Astrocyte of the cerebellum (primary cell): ENCODE data around the gene CLCN4.
A peak's percentile ranks its signal among the peaks of the same experiment; 100 is the strongest.

Source experiments
- DNase-seq: peaks from one replicate; pipeline ENCODE4 v3.0.0-alpha.2; 2011; ENCODE audit warnings: low read depth
- H3K4me3 ChIP-seq: 2 replicates; pipeline ENCODE4 v1.5.1; 2011; ENCODE audit warnings: mild to moderate bottlenecking, low read depth, low read length, moderate library complexity
- in situ Hi-C: cut with HindIII; loops from 2 replicates; pipeline ENCODE4 v1.10.0; 2017; ENCODE audit warnings: low sequenced_read_pairs
- TF ChIP-seq, protein P1 (sequence below): IDR thresholded peaks from 2 replicates; pipeline ENCODE4 v1.5.1; 2012; ENCODE audit warnings: low read length, low read depth, moderate library complexity, mild to moderate bottlenecking; ENCODE audit errors: missing control alignments

Gene CLCN4

DNA sequence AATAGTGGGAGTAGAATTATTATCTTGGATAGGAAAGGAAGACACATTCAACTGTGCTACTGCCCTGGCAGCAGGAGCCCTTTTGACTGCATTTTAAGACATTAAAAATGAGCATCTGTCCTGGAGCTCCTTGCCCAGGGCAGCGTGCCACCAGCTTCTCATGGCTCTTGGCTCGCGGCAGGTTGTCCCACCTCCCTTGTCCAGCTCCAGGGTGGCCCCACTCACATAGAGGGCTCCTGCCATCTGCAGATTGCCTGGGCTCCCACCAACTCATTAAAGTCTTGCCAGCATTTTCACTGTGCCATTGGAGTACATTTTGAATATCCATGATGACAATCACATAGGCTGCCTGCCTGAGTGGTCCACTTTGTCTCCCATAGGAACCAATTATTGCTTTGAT, 27.0 kb downstream of the CLCN4 start:
- in situ Hi-C loops: no loop called here

DNA sequence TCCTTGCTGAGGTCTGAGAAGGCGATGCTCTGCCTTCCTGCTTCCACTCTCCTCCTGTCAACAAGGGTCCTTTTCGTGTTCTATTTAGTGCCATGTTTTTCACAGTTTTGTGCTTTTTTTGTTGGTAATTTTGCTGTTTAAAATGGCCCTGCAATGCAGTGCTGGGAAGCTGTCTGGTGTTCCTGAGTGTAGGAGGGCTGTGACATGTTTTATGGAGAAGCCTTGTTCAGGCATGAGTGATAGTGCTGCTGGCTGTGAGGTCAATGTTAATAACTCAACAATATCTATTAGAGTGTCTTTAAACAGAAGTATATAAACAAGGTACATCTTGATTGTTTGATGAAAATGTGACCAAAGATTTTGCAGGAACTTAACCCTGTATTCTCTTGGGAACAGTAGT, 27.6 kb downstream of the CLCN4 start:
- no peak overlapping the region for H3K4me3 ChIP-seq
- in situ Hi-C loops: no loop called here
- no peak for DNase-seq
- TF ChIP-seq, protein P1, sequence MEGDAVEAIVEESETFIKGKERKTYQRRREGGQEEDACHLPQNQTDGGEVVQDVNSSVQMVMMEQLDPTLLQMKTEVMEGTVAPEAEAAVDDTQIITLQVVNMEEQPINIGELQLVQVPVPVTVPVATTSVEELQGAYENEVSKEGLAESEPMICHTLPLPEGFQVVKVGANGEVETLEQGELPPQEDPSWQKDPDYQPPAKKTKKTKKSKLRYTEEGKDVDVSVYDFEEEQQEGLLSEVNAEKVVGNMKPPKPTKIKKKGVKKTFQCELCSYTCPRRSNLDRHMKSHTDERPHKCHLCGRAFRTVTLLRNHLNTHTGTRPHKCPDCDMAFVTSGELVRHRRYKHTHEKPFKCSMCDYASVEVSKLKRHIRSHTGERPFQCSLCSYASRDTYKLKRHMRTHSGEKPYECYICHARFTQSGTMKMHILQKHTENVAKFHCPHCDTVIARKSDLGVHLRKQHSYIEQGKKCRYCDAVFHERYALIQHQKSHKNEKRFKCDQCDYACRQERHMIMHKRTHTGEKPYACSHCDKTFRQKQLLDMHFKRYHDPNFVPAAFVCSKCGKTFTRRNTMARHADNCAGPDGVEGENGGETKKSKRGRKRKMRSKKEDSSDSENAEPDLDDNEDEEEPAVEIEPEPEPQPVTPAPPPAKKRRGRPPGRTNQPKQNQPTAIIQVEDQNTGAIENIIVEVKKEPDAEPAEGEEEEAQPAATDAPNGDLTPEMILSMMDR: no peak

More for the DNA sequence above, 27.0 kb downstream of the CLCN4 start:
- H3K4me3 ChIP-seq: no peak overlapping the region
- TF ChIP-seq, protein P1: no peak
- no peak for DNase-seq

DNA sequence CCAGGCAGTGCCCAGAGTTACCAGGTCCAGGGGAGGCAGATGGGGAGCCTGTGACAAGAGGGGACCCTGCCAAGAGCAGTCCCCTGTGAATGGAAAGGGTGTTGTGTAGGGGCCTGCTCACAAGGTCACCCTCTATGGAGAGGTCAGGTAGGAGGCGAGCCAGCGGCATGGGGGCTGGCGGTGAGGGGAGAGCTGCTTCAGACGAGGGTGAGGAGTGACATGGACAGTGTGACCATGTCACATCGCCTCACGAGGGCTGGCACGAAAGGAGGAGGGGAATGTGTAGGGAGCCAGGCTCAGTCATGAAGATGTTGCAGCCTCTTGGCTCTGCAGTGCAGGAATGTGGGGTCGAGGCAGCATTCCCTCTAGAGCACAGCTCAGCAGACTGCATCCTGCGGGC, 29.6 kb downstream of the CLCN4 start:
- TF ChIP-seq, protein P1: no peak
- DNase-seq: no peak
- no peak overlapping the region for H3K4me3 ChIP-seq
- in situ Hi-C loops: no loop called here

DNA sequence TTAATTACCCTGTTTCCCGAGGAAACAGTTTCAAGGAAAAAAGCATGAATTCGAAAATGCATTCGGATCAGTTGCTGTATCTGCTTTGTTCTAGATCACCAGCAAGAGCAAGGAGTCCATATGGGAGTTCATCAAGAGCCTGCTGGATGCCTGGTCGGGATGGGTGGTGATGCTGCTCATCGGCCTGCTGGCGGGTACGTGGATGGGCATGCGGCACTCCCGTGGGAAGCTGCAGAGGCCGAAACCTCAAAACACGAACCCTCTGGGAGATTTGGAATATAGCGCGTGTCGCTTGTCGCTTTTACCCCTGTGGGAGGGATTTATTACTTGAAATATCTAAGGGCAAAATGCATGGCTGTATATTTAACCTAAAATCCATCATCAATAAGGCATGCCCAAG, 30.6 kb downstream of the CLCN4 start:
- H3K4me3 ChIP-seq: no peak overlapping the region
- in situ Hi-C loops: no loop called here
- no peak for DNase-seq
- TF ChIP-seq, protein P1: no peak

DNA sequence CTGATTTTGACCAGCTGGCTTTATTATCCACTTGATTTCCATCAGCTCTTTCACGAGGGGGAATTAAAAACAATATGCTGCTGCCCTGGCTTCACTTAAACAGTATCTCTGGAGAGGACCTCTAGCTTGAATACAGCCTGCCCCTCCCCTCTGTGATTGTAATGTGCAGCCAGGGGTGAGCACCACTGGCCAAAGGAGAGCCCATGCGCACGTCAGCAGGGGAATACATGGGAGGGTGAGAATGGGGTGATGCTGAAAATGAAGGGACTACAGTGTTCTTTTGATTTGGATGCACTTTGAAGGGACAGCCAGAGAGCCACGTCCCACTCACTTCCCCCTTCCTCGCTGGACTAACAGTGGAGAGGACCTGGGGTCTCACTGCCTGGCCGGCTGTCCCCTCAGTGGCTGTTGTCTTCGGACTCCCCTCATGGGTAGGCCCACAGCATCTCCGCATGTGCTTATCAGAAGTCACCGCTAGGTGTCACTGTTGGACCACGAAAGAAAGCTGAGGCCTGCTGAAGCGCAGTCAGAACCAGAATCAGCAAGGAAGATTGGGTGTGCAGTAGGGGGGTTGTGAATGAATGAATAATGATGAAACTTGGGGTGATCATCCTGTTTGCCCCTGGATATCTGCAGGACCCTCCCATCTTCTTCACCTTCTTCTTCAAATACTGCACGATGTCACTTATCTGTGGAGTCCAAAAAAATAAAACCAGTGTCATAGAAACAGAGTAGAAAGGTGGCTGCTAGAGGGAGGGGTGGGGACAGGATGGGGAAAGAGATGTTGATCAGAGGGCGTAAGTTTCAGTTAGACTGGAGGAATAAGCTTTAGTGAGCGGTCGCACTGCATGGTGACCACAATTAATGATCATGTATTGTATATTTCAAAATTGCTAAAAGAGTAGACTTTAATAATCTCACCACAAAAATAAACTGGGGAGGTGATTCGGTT, 32.8 kb downstream of the CLCN4 start:
- TF ChIP-seq, protein P1: peak; percentile 75
- in situ Hi-C loops: loop anchor here (10.0 kb wide), 1 partner anchor 945 kb away; no protein-coding TSS in a partner anchor
- DNase-seq: peak; percentile 31

GRCh38 chrX:10190367-10190766, 33.6 kb downstream of the CLCN4 start:
- TF ChIP-seq, protein P1: peak; percentile 56
- in situ Hi-C loops: loop anchor here (10.0 kb wide), 1 partner anchor 944 kb away; no protein-coding TSS in a partner anchor
- no peak overlapping the region for H3K4me3 ChIP-seq
- peak; percentile 64 for DNase-seq

More for the DNA sequence above, 32.8 kb downstream of the CLCN4 start:
- no peak overlapping the region for H3K4me3 ChIP-seq
